HepG2 (cell line): ENCODE results near the gene ANKRD52. TPM values are rescaled to one million over a fixed set of nuclear protein-coding genes. Genes with fewer than 3 reads are reported as not detected.

Source experiments
- ATAC-seq: fragments of 200-7000 bp; cut with Tn5 transposase; 3 replicates; pipeline ENCODE4 v1.9.1; 2020; ENCODE audit warnings: mild to moderate bottlenecking, moderate library complexity
- BruUV-seq: library from RNA; stranded (reverse); fragments of 400-500 nt; replicated peaks from 2 replicates; lab custom pipeline; 2021; lab: Mats Ljungman, UMichigan
- CTCF ChIA-PET: fragments of 300-600 bp; formaldehyde crosslinking; extraction: SDS; loops from one replicate; lab custom pipeline; 2021; ENCODE audit warnings: low total read pairs, inconsistent platforms, low intra/inter-chr PET ratio; lab: Yijun Ruan, JAX
- POLR2A ChIA-PET: fragments of 350-600 bp; sonication (Branson Sonifier 250); formaldehyde crosslinking; loops from one replicate; lab custom pipeline; 2020; ENCODE audit warnings: antibody characterized with exemption, inconsistent platforms; lab: Yijun Ruan, JAX
- DNase-seq: peaks from one replicate; pipeline ENCODE4 v3.0.0-alpha.2; 2015; ENCODE audit warnings: low spot score
- FAIRE-seq: peaks from 3 replicates; lab custom pipeline; 2011; peaks lifted over from hg19 to GRCh38; lab: Jason Lieb, UNC
- H2AFZ ChIP-seq: one replicate; pipeline ENCODE4 v1.6.1; 2011; ENCODE audit warnings: low read length, inconsistent platforms
- H3K27ac ChIP-seq: fragments of 300-600 bp; 3 replicates; pipeline ENCODE4 v1.8.0; 2011; ENCODE audit warnings: mixed run types, mild to moderate bottlenecking, mixed read lengths, low read length, inconsistent platforms; ENCODE audit not compliant: insufficient read depth; ENCODE audit errors: extremely low read length
- H3K27me3 ChIP-seq, 2 experiments: fragments of 200-600 bp in 1 of 2; 2 replicates in 1 of 2; 3 replicates in 1 of 2; pipeline versions ENCODE4 v1.6.0 to v1.8.0; 2011; ENCODE audit warnings: low read length in 2 of 2, mild to moderate bottlenecking in 2 of 2, moderate library complexity in 2 of 2, inconsistent platforms in 1 of 2; ENCODE audit not compliant: insufficient read depth in 2 of 2, control insufficient read depth in 1 of 2
- H3K36me3 ChIP-seq, 2 experiments: fragments of 200-600 bp in 1 of 2; replicated peaks in 1 of 2; 2 replicates in 1 of 2; 3 replicates in 1 of 2; pipeline versions ENCODE4 v1.5.1 to v1.8.0; 2011; ENCODE audit warnings: low read length in 2 of 2, inconsistent platforms in 1 of 2; ENCODE audit not compliant: insufficient read depth in 2 of 2, control insufficient read depth in 1 of 2
- H3K4me1 ChIP-seq: 2 replicates; pipeline ENCODE4 v1.5.1; 2012; ENCODE audit warnings: low read length, inconsistent platforms; ENCODE audit not compliant: insufficient read depth
- H3K4me2 ChIP-seq: 2 replicates; pipeline ENCODE4 v1.6.0; 2011; ENCODE audit warnings: low read depth, low read length, inconsistent platforms
- H3K4me3 ChIP-seq, 3 experiments: fragments of 200-600 bp in 1 of 3; sonication (generic), shearing (Covaris generic) in 1 of 3; replicated peaks in 1 of 3; 2 replicates each; pipeline ENCODE4 v1.5.1; 2011 to 2016; ENCODE audit warnings: low read length in 3 of 3, inconsistent platforms in 2 of 3, low read depth in 2 of 3, mild to moderate bottlenecking in 2 of 3, control low read depth in 1 of 3, mixed read lengths in 1 of 3; ENCODE audit not compliant: insufficient read depth in 1 of 3
- H3K79me2 ChIP-seq: one replicate; pipeline ENCODE4 v1.6.1; 2011; ENCODE audit warnings: low read length, inconsistent platforms; ENCODE audit not compliant: insufficient read depth
- H3K9ac ChIP-seq: 2 replicates; pipeline ENCODE4 v1.6.0; 2011; ENCODE audit warnings: mild to moderate bottlenecking, low read depth, low read length, inconsistent platforms; ENCODE audit not compliant: insufficient read depth
- H3K9me3 ChIP-seq: 2 replicates; pipeline ENCODE4 v1.5.1; 2012; ENCODE audit warnings: mild to moderate bottlenecking, low read length
- H4K20me1 ChIP-seq: 2 replicates; pipeline ENCODE4 v1.6.0; 2011; ENCODE audit warnings: inconsistent platforms, mild to moderate bottlenecking, low read length, moderate library complexity; ENCODE audit not compliant: insufficient read depth
- BHLHE40 ChIP-seq: IDR thresholded peaks from 2 replicates; pipeline ENCODE4 v1.6.1; 2011; ENCODE audit warnings: low read length, improper control_type of control experiment
- CBFB ChIP-seq: sonication (generic); formaldehyde crosslinking; IDR thresholded peaks from 2 replicates; pipeline ENCODE4 v1.4.0; 2020; ENCODE audit warnings: missing genetic modification reagents
- CC2D1A ChIP-seq: sonication (generic); formaldehyde crosslinking; IDR thresholded peaks from 2 replicates; pipeline ENCODE4 v1.8.1; 2023; ENCODE audit warnings: mild to moderate bottlenecking, missing genetic modification reagents
- CHD2 ChIP-seq: IDR thresholded peaks from 2 replicates; pipeline ENCODE4 v1.6.1; 2011; ENCODE audit warnings: low read depth, low read length, improper control_type of control experiment
- ELF4 ChIP-seq: sonication (generic); formaldehyde crosslinking; IDR thresholded peaks from 2 replicates; pipeline ENCODE4 v1.5.0; 2020; ENCODE audit warnings: missing genetic modification reagents, mild to moderate bottlenecking, moderate library complexity, borderline replicate concordance
- HCFC1 ChIP-seq: fragments of 150-350 bp; IDR thresholded peaks from 2 replicates; pipeline ENCODE4 v1.6.1; 2014; ENCODE audit warnings: low read depth, low read length
- IRF2 ChIP-seq: IDR thresholded peaks from 2 replicates; pipeline ENCODE4 v1.6.1; 2018; ENCODE audit warnings: missing genetic modification reagents, missing compliant biosample characterization
- MAFF ChIP-seq: IDR thresholded peaks from 2 replicates; pipeline ENCODE4 v1.6.1; 2011; ENCODE audit warnings: low read depth, low read length, improper control_type of control experiment
- MTF2 ChIP-seq: sonication (generic); formaldehyde crosslinking; IDR thresholded peaks from 2 replicates; pipeline ENCODE4 v1.5.0; 2020; ENCODE audit warnings: missing genetic modification reagents, borderline replicate concordance
- PAWR ChIP-seq: sonication (generic); formaldehyde crosslinking; IDR thresholded peaks from 2 replicates; pipeline ENCODE4 v1.4.0; 2020; ENCODE audit warnings: missing genetic modification reagents, mild to moderate bottlenecking, borderline replicate concordance
- PRMT3 ChIP-seq: sonication (generic); formaldehyde crosslinking; IDR thresholded peaks from 2 replicates; pipeline ENCODE4 v1.8.1; 2022; ENCODE audit warnings: low read depth, mild to moderate bottlenecking, moderate library complexity, missing genetic modification reagents, borderline replicate concordance
- SP5 ChIP-seq: IDR thresholded peaks from 2 replicates; pipeline ENCODE4 v1.6.1; 2016; ENCODE audit warnings: low read depth, borderline replicate concordance
- SSRP1 ChIP-seq: IDR thresholded peaks from 2 replicates; pipeline ENCODE4 v1.6.1; 2016; ENCODE audit warnings: control low read depth
- TRIM24 ChIP-seq: sonication (generic); formaldehyde crosslinking; IDR thresholded peaks from 2 replicates; pipeline ENCODE4 v1.8.0; 2022; ENCODE audit warnings: mild to moderate bottlenecking, missing genetic modification reagents
- ZKSCAN8 ChIP-seq: IDR thresholded peaks from 2 replicates; pipeline ENCODE4 v1.6.1; 2016; ENCODE audit warnings: borderline replicate concordance, missing genetic modification reagents, missing compliant biosample characterization
- ZNF430 ChIP-seq: sonication (generic); formaldehyde crosslinking; IDR thresholded peaks from 2 replicates; pipeline ENCODE4 v1.9.0; 2021; ENCODE audit warnings: mild to moderate bottlenecking, missing genetic modification reagents
- ZNF703 ChIP-seq: sonication (generic); formaldehyde crosslinking; IDR thresholded peaks from 2 replicates; pipeline ENCODE4 v1.5.1; 2020; ENCODE audit warnings: missing genetic modification reagents, mild to moderate bottlenecking, moderate library complexity, borderline replicate concordance
- ZNF841 ChIP-seq: sonication (generic); formaldehyde crosslinking; IDR thresholded peaks from 2 replicates; pipeline ENCODE4 v1.8.1; 2023; ENCODE audit warnings: missing genetic modification reagents, borderline replicate concordance
- WGBS: methylation state at CpG from one replicate; pipeline ENCODE4 v1.1.6; 2017; ENCODE audit warnings: low lambda C conversion rate; 5-methylcytosine and 5-hydroxymethylcytosine counted together
- in situ Hi-C: cut with HindIII; loops from 2 replicates; pipeline ENCODE4 v1.10.0; 2017; ENCODE audit warnings: low pct_unique_long_range_greater_than_20kb; ENCODE audit not compliant: extremely low pct_ligation_motif_present
- intact Hi-C: fragments of 100-400 bp; cut with micrococcal nuclease; formaldehyde crosslinking; loops from one replicate; pipeline ENCODE4 v1.10.0; 2022; ENCODE audit not compliant: unreplicated experiment
- polyA plus RNA-seq, 8 experiments: library from polyadenylated mRNA; depleted of rRNA in 3 of 8; stranded (reverse) in 7 of 8; unstranded in 1 of 8; fragments of >200 nt; fragmentation: Illumina TruSeq in 4 of 8; extraction: Trizol in 4 of 8; gene quantifications; 2 replicates each; pipeline versions ENCODE4 v1.2.1 to v1.2.3, GENCODE V29; 2011 to 2016; ENCODE audit warnings: low read depth in 4 of 8, missing spikeins in 1 of 8, mixed read lengths in 1 of 8; ENCODE audit not compliant: insufficient read depth in 1 of 8
- total RNA-seq, 5 experiments: library from RNA; depleted of rRNA; stranded (reverse); fragments of >200 nt; fragmentation: Illumina TruSeq; extraction: Trizol; gene quantifications; 2 replicates each; pipeline ENCODE4 v1.2.3, GENCODE V29; 2016; ENCODE audit warnings: low read depth in 1 of 5
- TF ChIP-seq, protein P1 (sequence below): sonication (generic); formaldehyde crosslinking; IDR thresholded peaks from 2 replicates; pipeline ENCODE4 v1.4.0; 2020; ENCODE audit warnings: missing genetic modification reagents, borderline replicate concordance
- TF ChIP-seq, protein P2 (sequence below): sonication (generic); formaldehyde crosslinking; IDR thresholded peaks from 2 replicates; pipeline ENCODE4 v1.8.0; 2022; ENCODE audit warnings: low read depth, missing genetic modification reagents

Gene ANKRD52
- total and polyA plus RNA-seq, 2 of the 13 experiments (the other 11 are each of a cell fraction or from before 2014, with no cell fraction given), result 7.8 to 9.2 TPM

DNA sequence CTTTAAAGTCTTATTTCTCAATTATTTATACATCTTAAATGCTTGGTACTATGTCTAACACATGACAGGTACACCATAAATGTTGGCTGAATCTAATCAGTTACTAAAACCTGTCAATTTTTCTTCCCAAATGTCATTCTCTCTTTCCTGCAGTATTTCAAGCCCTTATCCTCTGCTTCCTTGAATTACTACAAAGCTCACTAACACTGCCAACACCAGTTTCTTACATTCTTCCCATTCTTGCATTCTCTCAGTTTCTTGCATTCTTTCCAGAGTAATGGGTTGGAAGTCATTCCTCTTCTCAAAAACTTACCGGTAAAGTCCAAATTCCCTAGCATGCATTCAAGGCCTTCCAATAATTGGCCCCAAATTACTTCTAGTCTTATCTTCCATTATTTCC is 59.3 kb downstream of the ANKRD52 start:
- H3K9ac ChIP-seq, result no peak overlapping the region
- H2AFZ ChIP-seq, result no peak overlapping the region
- H3K4me1 ChIP-seq, result no peaks in the 10 kb centered on the region
- no peaks in the 10 kb centered on the region for H3K27me3 ChIP-seq
- no peaks in the 10 kb centered on the region for H3K9me3 ChIP-seq
- no peak for DNase-seq
- CTCF ChIA-PET, result no interaction called here
- in situ Hi-C loops (loop anchor here (10.0 kb wide), 1 partner anchor 266 kb away; the partner anchor contains the start of gene SPRYD4), intact Hi-C loops (no loop called here)
- BruUV-seq, result no TSS peak
- FAIRE-seq, result no peak
- H3K4me2 ChIP-seq, result no peak overlapping the region
- WGBS, result 46% methylated on average over 1 of the region's 1 CpG
- no peaks in the 10 kb centered on the region for H4K20me1 ChIP-seq
- POLR2A ChIA-PET, result interaction anchor here (1.4 kb wide), 1 partner anchor 10 kb away, joined by 4 read pairs; the partner anchor contains the start of gene SMARCC2
- no peak for TF ChIP-seq CC2D1A (CRISPR knock-in tag)
- TF ChIP-seq, protein P1, sequence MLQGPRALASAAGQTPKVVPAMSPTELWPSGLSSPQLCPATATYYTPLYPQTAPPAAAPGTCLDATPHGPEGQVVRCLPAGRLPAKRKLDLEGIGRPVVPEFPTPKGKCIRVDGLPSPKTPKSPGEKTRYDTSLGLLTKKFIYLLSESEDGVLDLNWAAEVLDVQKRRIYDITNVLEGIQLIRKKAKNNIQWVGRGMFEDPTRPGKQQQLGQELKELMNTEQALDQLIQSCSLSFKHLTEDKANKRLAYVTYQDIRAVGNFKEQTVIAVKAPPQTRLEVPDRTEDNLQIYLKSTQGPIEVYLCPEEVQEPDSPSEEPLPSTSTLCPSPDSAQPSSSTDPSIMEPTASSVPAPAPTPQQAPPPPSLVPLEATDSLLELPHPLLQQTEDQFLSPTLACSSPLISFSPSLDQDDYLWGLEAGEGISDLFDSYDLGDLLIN (CRISPR knock-in tag), result no peak
- no peak for TF ChIP-seq BHLHE40
- no peak for TF ChIP-seq TRIM24 (CRISPR knock-in tag)
- no peak for TF ChIP-seq PAWR (CRISPR knock-in tag)
- TF ChIP-seq HCFC1, result no peak
- no peak for TF ChIP-seq CBFB (CRISPR knock-in tag)
- no peak for TF ChIP-seq PRMT3 (CRISPR knock-in tag)
- no peak for TF ChIP-seq MAFF
- no peak for TF ChIP-seq IRF2
- TF ChIP-seq SP5 (CRISPR knock-in tag), result no peak
- no peak for TF ChIP-seq ELF4 (CRISPR knock-in tag)
- no peak for TF ChIP-seq ZNF430 (CRISPR knock-in tag)
- no peak for TF ChIP-seq ZNF841 (CRISPR knock-in tag)
- no peak for TF ChIP-seq MTF2
- TF ChIP-seq ZNF703 (CRISPR knock-in tag), result no peak
- no peak for TF ChIP-seq SSRP1 (CRISPR knock-in tag)
- TF ChIP-seq ZKSCAN8 (CRISPR knock-in tag), result no peak
- TF ChIP-seq, protein P2, sequence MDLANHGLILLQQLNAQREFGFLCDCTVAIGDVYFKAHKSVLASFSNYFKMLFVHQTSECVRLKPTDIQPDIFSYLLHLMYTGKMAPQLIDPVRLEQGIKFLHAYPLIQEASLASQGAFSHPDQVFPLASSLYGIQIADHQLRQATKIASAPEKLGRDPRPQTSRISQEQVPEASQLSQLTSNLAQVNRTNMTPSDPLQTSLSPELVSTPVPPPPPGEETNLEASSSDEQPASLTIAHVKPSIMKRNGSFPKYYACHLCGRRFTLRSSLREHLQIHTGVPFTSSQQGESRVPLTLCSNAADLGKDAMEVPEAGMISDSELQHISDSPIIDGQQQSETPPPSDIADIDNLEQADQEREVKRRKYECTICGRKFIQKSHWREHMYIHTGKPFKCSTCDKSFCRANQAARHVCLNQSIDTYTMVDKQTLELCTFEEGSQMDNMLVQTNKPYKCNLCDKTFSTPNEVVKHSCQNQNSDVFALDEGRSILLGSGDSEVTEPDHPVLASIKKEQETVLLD (CRISPR knock-in tag), result no peak
- TF ChIP-seq CHD2, result no peak
- no peaks in the 10 kb centered on the region for H3K36me3 ChIP-seq
- H3K27ac ChIP-seq, result no peak overlapping the region
- no peak overlapping the region for H3K4me3 ChIP-seq
- ATAC-seq, result no peak
- no peaks in the 10 kb centered on the region for H3K79me2 ChIP-seq
